Loucy (cell line): Measurements from ENCODE around the gene SALL2.

ENCODE experiments used
- CTCF ChIP-seq: fragments of 200-600 bp; sonication (generic); conservative IDR thresholded peaks from 2 replicates; pipeline ENCODE4 v1.5.1; 2014; ENCODE audit warnings: mild to moderate bottlenecking, antibody characterized with exemption, low read length
- EZH2phosphoT487 ChIP-seq: fragments of 200-600 bp; IDR thresholded peaks from 2 replicates; pipeline ENCODE4 v1.6.1; 2018; ENCODE audit warnings: antibody characterized with exemption, mild to moderate bottlenecking, moderate library complexity, borderline replicate concordance

GRCh38 chr14:21557084-21557901, 31.1 kb upstream of the SALL2 start:
- TF ChIP-seq CTCF = peak; percentile 87
- TF ChIP-seq EZH2phosphoT487 = no peak
